GM12875 (cell line): Measurements from ENCODE around the gene TYMP.

Source experiments
- H3K4me3 ChIP-seq: one replicate; pipeline ENCODE4 v1.5.1; 2011; ENCODE audit warnings: low read depth, low read length, control low read depth
- TF ChIP-seq, protein P1 (sequence below): IDR thresholded peaks from 2 replicates; pipeline ENCODE4 v1.5.1; 2011; ENCODE audit warnings: low read depth, mild to moderate bottlenecking, control low read depth, inconsistent platforms, low read length, moderate library complexity, borderline replicate concordance; ENCODE audit not compliant: insufficient read depth

TYMP gene

DNA sequence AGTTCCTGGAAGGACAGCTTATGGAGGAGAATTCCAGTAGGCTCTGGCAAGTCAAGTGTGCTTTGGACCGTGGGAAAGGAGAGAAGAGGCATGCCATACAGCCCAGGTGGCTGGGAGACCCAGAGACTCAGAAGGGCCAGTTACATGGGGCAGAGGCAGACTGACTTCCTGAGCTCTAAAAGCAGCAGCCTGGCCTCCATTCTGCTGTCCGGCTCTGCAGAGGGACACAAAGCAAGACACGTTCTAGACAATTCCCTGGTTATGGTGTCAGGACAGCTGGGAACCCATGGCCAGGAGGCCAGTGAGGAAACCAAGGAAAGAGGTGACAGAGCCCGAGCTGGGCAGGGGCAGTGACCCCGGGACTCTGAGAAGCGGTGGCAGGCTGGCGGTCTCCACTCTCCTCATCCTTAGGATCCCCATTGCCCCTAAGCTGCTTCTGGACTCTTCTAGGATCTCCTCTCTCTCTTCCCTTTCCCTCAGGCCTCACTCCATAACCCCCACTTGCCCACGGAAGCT is 45.7 kb upstream of the TYMP start:
- TF ChIP-seq, protein P1, sequence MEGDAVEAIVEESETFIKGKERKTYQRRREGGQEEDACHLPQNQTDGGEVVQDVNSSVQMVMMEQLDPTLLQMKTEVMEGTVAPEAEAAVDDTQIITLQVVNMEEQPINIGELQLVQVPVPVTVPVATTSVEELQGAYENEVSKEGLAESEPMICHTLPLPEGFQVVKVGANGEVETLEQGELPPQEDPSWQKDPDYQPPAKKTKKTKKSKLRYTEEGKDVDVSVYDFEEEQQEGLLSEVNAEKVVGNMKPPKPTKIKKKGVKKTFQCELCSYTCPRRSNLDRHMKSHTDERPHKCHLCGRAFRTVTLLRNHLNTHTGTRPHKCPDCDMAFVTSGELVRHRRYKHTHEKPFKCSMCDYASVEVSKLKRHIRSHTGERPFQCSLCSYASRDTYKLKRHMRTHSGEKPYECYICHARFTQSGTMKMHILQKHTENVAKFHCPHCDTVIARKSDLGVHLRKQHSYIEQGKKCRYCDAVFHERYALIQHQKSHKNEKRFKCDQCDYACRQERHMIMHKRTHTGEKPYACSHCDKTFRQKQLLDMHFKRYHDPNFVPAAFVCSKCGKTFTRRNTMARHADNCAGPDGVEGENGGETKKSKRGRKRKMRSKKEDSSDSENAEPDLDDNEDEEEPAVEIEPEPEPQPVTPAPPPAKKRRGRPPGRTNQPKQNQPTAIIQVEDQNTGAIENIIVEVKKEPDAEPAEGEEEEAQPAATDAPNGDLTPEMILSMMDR, result no peak

DNA sequence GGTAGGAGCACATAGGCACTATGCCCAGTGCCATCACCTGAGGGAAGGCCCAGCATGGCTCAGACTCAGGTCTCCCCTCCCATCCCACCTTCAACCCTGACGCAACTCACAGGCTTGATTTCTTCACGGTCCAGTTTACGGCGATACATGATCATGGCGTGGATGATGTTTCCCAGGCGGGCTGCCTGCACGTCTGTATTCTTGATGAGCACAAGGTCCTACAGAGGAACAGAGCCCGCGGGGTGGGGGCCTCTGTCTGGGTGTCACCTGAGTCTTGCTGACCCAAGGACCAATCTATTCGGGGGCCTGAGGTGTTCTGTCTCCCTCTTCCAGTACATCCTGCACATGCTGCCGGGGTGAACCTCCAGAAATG is 44.6 kb upstream of the TYMP start:
- TF ChIP-seq, protein P1, result no peak

More for the DNA sequence above, 45.7 kb upstream of the TYMP start:
- H3K4me3 ChIP-seq, result no peak overlapping the region

DNA sequence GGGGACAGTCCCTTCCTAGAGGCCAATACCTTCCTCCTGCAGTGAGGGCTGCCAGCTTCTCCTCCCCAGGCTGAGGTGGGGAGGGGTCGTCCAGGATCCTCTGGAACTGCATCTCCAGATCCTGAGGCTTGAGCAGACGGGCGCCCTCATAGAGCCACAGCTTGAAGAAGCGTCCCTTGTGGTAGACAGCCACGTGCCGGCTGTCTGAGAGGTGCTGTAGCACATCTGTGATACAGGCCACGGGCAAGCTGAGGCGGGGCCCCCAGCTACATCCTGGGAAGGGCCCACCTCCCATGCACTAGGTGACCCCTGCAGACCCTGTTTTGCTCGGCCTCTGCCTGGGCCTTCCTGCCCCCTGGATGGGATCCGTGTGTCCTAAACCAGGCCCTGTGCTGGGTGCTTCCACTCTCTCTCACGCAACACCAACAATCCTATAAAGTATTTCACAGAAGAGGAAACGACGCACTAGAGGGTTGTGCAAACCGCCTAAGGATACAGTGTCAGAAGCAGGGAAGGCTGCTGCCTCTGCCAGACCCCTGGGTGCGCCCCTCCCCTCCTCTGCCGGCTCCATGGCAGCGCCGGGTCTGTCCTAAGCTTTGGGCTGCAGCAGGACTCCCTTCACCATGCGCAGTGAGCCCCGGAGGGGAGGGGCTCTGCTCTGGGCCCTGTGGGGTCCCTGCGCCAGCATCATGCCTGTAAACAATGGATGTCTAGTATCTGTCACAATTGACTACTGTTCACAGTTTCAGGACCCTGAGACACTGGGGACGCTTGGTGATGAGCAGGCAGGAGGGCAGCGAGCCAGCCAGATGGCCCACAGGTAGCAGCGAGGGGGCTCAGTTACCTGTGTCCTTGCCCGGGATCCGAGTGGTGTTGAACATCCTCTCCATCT is 43.9 kb upstream of the TYMP start:
- no peak overlapping the region for H3K4me3 ChIP-seq
- TF ChIP-seq, protein P1, result no peak

More for the DNA sequence above, 44.6 kb upstream of the TYMP start:
- no peak overlapping the region for H3K4me3 ChIP-seq

DNA sequence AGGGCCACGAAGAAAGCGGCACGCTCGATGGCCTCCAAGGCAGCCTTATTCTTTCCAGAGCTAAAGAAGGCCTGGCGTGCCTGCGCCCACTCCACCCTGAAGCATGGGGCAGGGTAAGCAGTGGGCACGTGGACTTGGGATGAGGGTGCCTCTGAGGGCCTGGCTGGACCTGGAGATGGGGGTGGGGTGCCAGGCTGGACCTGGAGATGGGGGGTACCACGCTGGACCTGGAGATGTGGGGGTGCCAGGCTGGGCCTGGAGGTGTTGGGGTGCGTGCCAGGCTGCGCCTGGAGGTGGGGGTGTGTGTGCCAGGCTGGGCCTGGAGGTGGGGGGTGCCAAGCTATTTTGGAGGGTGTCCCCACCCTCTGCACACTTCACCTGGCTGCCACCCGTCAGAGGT is 43.2 kb upstream of the TYMP start:
- no peak overlapping the region for H3K4me3 ChIP-seq
- TF ChIP-seq, protein P1, result no peak

DNA sequence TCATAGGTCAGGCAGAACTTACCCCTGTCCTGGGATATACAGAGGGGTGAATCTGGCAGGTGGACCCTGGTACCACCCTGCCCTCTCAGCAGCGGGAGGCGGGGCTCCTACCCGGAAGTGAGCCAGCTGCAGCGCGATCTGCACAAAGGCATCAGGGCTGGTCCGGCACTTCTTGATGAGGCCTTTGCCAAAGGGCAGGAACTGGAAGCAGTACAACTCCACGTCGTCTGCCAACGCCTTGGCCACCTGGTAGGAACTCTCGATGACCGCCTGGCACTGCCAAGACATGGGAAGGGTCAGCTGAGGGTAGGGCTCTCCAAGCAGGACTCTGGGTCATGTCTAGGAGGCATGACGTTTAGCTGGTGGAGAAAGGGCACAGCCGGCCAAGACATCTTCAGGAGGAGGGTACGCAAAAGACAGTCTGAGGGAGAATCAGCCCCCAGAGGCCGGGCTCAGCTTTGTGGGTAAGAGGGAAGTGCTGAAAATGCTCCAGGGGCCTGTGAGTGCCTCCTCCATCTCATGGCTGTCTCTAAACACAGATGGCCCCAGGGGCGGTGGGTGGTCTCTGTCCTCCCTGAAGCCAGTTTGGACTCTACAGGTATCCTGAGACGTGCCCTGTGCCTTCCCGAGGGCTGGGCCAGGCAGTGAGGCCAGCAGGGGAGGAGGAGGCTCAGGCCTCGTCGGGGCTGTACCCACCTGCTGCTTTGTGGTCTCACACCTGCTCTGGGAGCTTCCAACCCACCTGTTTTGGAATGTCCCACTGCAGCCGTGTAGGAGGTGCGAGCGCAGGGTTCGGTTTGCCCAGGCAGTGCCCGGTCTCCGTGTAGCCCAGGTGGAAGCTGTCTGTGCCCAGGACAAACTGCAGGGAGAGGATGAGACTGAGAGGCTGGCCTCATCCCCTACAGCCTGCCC is 41.7 kb upstream of the TYMP start:
- H3K4me3 ChIP-seq, result no peak overlapping the region
- TF ChIP-seq, protein P1, result no peak

DNA sequence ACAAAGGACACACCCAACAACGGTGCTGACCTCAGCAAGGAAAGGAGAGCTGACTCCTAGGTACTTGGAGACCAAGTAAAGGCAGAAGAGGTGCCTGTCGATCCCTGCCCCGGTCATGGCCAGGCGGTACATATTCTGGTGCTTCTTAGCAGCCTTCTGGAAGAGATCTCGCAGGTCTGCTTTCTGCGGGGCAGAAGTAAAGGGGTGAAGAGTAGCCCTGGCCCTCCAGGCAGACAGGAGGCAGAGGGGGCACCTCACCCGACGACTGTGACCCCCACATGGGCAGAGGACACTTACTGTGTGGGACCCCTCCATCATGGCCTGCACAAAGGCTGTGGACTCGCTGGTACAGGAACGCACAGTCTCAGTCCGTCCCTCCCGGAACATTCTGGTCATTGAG is 41.0 kb upstream of the TYMP start:
- TF ChIP-seq, protein P1, result no peak
- H3K4me3 ChIP-seq, result no peak overlapping the region
